K562 (cell line): ENCODE data around the gene ADK. TPM values are rescaled to one million over a fixed set of nuclear protein-coding genes. Genes with fewer than 3 reads are reported as not detected.

Source experiments
- CREB1 ChIP-seq, 2 experiments: sonication (generic) in 1 of 2; formaldehyde crosslinking in 1 of 2; IDR thresholded peaks; 2 replicates each; pipeline versions ENCODE4 v1.6.1 to v1.8.0; 2012 to 2022; ENCODE audit warnings: inconsistent platforms in 1 of 2, mild to moderate bottlenecking in 1 of 2, missing genetic modification reagents in 1 of 2, moderate library complexity in 1 of 2
- FOXA1 ChIP-seq: fragments of 450-650 bp; IDR thresholded peaks from 2 replicates; pipeline ENCODE4 v1.6.1; 2016; ENCODE audit warnings: mild to moderate bottlenecking, borderline replicate concordance
- GABPB2 ChIP-seq: fragments of 250-450 bp; sonication (Bioruptor Pico); conservative IDR thresholded peaks from 2 replicates; pipeline ENCODE4 v1.5.1; 2021; ENCODE audit warnings: mild to moderate bottlenecking
- GTF2E2 ChIP-seq: fragments of 200-800 bp; sonication (Bioruptor generic); IDR thresholded peaks from 2 replicates; pipeline ENCODE4 v1.6.1; 2016; ENCODE audit warnings: missing genetic modification characterization, missing compliant biosample characterization
- KDM2B ChIP-seq: fragments of 250-450 bp; sonication (Bioruptor Pico); IDR thresholded peaks from 2 replicates; pipeline ENCODE4 v1.8.0; 2021; ENCODE audit warnings: mild to moderate bottlenecking, moderate library complexity
- MXI1 ChIP-seq: IDR thresholded peaks from 2 replicates; pipeline ENCODE4 v1.6.1; 2011; ENCODE audit warnings: low read depth, mild to moderate bottlenecking, improper control_type of control experiment, low read length
- POLR3A ChIP-seq: IDR thresholded peaks from 2 replicates; pipeline ENCODE4 v1.6.1; 2011; ENCODE audit warnings: borderline replicate concordance, mild to moderate bottlenecking, moderate library complexity; ENCODE audit not compliant: insufficient read length, insufficient read depth; ENCODE audit errors: extremely low read depth
- STAT5B ChIP-seq: fragments of 250-450 bp; sonication (Bioruptor Pico); IDR thresholded peaks from 2 replicates; pipeline ENCODE4 v1.8.0; 2021; ENCODE audit warnings: mild to moderate bottlenecking, inconsistent platforms
- ZBTB7A ChIP-seq: IDR thresholded peaks from 2 replicates; pipeline ENCODE4 v1.6.1; 2011; ENCODE audit warnings: low read depth, mild to moderate bottlenecking, low read length, moderate library complexity, borderline replicate concordance; ENCODE audit not compliant: control insufficient read depth
- ZNF146 ChIP-seq: IDR thresholded peaks from one replicate; pipeline ENCODE4 v1.6.1; 2018; ENCODE audit warnings: missing compliant biosample characterization; ENCODE audit not compliant: unreplicated experiment
- ZNF239 ChIP-seq: fragments of 250-450 bp; sonication (Bioruptor Pico); IDR thresholded peaks from 2 replicates; pipeline ENCODE4 v1.4.0; 2020; ENCODE audit warnings: mild to moderate bottlenecking
- ZNF586 ChIP-seq: fragments of 450-650 bp; formaldehyde crosslinking; conservative IDR thresholded peaks from 2 replicates; pipeline ENCODE4 v1.4.0; 2020; ENCODE audit warnings: mild to moderate bottlenecking, moderate library complexity
- polyA plus RNA-seq, 8 experiments: library from polyadenylated mRNA; depleted of rRNA in 4 of 8; stranded (reverse) in 5 of 8; unstranded in 3 of 8; fragments of >200 nt; fragmentation: Nextera tagmentation in 2 of 8; fragmentation: Illumina TruSeq in 1 of 8; extraction: Ambion mirVana in 2 of 8; extraction: Trizol in 1 of 8; gene quantifications; 2 replicates each; pipeline versions ENCODE4 v1.2.1 to v1.2.3, GENCODE V29; 2011 to 2014; ENCODE audit warnings: inconsistent platforms in 1 of 8, missing spikeins in 1 of 8
- total RNA-seq, 7 experiments: library from RNA; depleted of rRNA in 6 of 7; stranded (reverse); fragments of >200 nt in 6 of 7; fragmentation: Illumina TruSeq in 2 of 7; extraction: Trizol in 2 of 7; gene quantifications; 2 replicates each; pipeline versions ENCODE4 v1.2.1 to v1.2.3, GENCODE V29; 2011 to 2021; ENCODE audit warnings: low replicate concordance in 1 of 7
- TF ChIP-seq, protein P1 (sequence below): fragments of 450-650 bp; IDR thresholded peaks from 2 replicates; pipeline ENCODE4 v1.6.1; 2016; ENCODE audit warnings: low read depth
- TF ChIP-seq, protein P2 (sequence below), 2 experiments: IDR thresholded peaks; 2 replicates each; pipeline ENCODE4 v1.6.1; 2011; ENCODE audit warnings: borderline replicate concordance in 1 of 2, control low read depth in 1 of 2, low read depth in 1 of 2, low read length in 1 of 2, mild to moderate bottlenecking in 1 of 2, mixed read lengths in 1 of 2, moderate library complexity in 1 of 2; ENCODE audit not compliant: insufficient read depth in 1 of 2, insufficient read length in 1 of 2, poor library complexity in 1 of 2, severe bottlenecking in 1 of 2; ENCODE audit errors: extremely low read depth in 1 of 2
- TF ChIP-seq, protein P3 (sequence below): fragments of 250-450 bp; sonication (Bioruptor Pico); IDR thresholded peaks from 2 replicates; pipeline ENCODE4 v1.4.0; 2020; ENCODE audit warnings: mild to moderate bottlenecking, moderate library complexity
- TF ChIP-seq, protein P4 (sequence below): fragments of 250-450 bp; sonication (Bioruptor Pico); IDR thresholded peaks from 2 replicates; pipeline ENCODE4 v1.8.0; 2022; ENCODE audit warnings: moderate library complexity, mild to moderate bottlenecking, inconsistent platforms

Gene ADK
- total and polyA plus RNA-seq, 9 of the 15 experiments (the other 6 are each of a cell fraction or from before 2014, with no cell fraction given) = 54.2 to 97.8 (median 73.6) TPM

DNA sequence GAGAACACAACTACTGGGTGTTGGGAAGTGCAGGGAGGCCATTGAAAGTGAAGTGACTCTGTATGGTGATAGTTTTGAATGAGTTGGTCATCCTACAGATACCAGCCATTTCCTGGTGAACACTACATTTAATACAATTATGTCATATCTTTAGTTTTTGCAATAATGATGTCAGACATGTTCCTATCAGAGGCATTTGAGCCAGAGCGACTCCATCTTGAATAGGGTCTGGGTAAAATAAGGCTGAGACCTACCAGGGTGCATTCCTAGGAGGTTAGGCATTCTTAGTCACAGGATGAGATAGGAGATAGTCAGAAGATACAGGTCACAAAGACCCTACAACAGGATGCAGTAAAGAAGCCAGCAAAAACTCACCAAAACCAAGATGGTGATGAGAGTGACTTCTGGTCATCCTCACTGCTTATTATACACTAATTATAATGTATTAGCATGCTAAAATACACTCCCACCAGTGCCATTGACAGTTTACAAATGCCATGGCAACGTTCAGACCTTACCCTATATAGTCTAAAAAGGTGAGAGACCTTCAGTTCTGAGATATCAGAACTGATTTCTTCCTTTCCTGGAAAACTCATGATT is 28.2 kb downstream of the ADK start (continued):
- TF ChIP-seq, protein P1, sequence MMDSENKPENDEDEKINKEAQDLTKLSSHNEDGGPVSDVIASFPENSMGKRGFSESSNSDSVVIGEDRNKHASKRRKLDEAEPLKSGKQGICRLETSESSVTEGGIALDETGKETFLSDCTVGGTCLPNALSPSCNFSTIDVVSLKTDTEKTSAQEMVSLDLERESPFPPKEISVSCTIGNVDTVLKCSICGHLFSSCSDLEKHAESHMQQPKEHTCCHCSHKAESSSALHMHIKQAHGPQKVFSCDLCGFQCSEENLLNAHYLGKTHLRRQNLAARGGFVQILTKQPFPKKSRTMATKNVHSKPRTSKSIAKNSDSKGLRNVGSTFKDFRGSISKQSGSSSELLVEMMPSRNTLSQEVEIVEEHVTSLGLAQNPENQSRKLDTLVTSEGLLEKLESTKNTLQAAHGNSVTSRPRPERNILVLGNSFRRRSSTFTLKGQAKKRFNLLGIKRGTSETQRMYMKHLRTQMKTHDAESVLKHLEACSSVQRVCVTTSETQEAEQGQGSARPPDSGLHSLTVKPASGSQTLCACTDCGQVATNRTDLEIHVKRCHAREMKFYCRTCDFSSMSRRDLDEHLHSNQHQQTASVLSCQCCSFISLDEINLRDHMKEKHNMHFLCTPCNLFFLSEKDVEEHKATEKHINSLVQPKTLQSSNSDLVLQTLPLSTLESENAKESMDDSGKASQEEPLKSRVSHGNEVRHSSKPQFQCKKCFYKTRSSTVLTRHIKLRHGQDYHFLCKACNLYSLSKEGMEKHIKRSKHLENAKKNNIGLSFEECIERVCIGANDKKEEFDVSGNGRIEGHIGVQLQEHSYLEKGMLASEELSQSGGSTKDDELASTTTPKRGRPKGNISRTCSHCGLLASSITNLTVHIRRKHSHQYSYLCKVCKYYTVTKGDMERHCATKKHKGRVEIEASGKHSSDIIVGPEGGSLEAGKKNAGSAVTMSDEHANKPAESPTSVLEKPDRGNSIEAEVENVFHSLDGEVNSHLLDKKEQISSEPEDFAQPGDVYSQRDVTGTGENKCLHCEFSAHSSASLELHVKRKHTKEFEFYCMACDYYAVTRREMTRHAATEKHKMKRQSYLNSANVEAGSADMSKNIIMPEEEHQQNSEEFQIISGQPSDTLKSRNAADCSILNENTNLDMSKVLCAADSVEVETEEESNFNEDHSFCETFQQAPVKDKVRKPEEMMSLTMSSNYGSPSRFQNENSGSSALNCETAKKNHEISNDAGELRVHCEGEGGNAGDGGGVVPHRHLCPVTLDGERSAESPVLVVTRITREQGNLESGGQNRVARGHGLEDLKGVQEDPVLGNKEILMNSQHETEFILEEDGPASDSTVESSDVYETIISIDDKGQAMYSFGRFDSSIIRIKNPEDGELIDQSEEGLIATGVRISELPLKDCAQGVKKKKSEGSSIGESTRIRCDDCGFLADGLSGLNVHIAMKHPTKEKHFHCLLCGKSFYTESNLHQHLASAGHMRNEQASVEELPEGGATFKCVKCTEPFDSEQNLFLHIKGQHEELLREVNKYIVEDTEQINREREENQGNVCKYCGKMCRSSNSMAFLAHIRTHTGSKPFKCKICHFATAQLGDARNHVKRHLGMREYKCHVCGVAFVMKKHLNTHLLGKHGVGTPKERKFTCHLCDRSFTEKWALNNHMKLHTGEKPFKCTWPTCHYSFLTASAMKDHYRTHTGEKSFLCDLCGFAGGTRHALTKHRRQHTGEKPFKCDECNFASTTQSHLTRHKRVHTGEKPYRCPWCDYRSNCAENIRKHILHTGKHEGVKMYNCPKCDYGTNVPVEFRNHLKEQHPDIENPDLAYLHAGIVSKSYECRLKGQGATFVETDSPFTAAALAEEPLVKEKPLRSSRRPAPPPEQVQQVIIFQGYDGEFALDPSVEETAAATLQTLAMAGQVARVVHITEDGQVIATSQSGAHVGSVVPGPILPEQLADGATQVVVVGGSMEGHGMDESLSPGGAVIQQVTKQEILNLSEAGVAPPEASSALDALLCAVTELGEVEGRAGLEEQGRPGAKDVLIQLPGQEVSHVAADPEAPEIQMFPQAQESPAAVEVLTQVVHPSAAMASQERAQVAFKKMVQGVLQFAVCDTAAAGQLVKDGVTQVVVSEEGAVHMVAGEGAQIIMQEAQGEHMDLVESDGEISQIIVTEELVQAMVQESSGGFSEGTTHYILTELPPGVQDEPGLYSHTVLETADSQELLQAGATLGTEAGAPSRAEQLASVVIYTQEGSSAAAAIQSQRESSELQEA = no peak
- TF ChIP-seq, protein P2, sequence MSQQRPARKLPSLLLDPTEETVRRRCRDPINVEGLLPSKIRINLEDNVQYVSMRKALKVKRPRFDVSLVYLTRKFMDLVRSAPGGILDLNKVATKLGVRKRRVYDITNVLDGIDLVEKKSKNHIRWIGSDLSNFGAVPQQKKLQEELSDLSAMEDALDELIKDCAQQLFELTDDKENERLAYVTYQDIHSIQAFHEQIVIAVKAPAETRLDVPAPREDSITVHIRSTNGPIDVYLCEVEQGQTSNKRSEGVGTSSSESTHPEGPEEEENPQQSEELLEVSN (IDR thresholded peaks at IDR 0.05; ENCODE audit: borderline replicate concordance in 1 of 2, extremely low read depth in 1 of 2, insufficient read depth in 1 of 2, insufficient read length in 1 of 2, low read depth in 1 of 2, low read length in 1 of 2, poor library complexity in 1 of 2, severe bottlenecking in 1 of 2) = no peak
- TF ChIP-seq ZNF586 (CRISPR knock-in tag) (no peak), ZNF146 (CRISPR knock-in tag) (no peak), KDM2B (CRISPR knock-in tag) (0 out of 2 replicates have a peak, but pooled peaks have one; percentile 46), FOXA1 (no peak), MXI1 (no peak), GABPB2 (CRISPR knock-in tag) (no peak), STAT5B (CRISPR knock-in tag) (peak; percentile 72), POLR3A (no peak), GTF2E2 (tag) (no peak), ZNF239 (peak; percentile 87), CREB1 (IDR thresholded peaks at IDR 0.05) (no peak), CREB1 (CRISPR knock-in tag; IDR thresholded peaks at IDR 0.05) (no peak), ZBTB7A (no peak)
- TF ChIP-seq, protein P3, sequence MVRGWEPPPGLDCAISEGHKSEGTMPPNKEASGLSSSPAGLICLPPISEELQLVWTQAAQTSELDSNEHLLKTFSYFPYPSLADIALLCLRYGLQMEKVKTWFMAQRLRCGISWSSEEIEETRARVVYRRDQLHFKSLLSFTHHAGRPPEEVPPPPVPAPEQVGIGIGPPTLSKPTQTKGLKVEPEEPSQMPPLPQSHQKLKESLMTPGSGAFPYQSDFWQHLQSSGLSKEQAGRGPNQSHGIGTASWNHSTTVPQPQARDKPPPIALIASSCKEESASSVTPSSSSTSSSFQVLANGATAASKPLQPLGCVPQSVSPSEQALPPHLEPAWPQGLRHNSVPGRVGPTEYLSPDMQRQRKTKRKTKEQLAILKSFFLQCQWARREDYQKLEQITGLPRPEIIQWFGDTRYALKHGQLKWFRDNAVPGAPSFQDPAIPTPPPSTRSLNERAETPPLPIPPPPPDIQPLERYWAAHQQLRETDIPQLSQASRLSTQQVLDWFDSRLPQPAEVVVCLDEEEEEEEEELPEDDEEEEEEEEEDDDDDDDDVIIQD (CRISPR knock-in tag) = no peak
- TF ChIP-seq, protein P4, sequence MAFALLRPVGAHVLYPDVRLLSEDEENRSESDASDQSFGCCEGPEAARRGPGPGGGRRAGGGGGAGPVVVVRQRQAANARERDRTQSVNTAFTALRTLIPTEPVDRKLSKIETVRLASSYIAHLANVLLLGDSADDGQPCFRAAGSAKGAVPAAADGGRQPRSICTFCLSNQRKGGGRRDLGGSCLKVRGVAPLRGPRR (CRISPR knock-in tag) = no peak
